IPS DF 4.7 (cell line): ENCODE data around the gene PLGRKT.
"Not testable (repeated sequence)": the region's sequence is repeated elsewhere in the genome, so short reads cannot be mapped to it uniquely, and the experiment has no call there.

Experiments used
- DNase-seq: peaks from one replicate; pipeline ENCODE4 v3.0.0-alpha.2; 2013; ENCODE audit warnings: low spot score; ENCODE audit errors: extremely low read depth

PLGRKT gene

DNA sequence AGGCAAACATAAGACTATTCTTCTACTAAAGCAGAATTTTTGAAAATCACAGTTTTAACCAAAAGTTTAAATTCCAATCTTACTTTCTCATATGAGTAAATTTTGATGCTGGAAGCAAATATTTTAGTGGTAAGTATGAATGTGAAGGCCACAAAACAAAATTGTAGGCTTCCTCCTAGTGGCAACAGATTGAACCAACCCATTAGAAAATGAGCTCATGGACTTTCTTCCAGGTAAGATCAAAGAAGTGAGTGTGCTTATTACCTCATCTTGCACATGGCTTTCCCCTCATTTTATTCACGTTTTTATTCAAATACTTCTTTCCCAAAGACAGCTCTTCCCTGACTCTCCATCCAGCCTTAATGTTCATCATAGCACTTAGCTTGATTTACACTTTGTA lies 116.7 kb downstream of the PLGRKT start:
- DNase-seq, result no peak

DNA sequence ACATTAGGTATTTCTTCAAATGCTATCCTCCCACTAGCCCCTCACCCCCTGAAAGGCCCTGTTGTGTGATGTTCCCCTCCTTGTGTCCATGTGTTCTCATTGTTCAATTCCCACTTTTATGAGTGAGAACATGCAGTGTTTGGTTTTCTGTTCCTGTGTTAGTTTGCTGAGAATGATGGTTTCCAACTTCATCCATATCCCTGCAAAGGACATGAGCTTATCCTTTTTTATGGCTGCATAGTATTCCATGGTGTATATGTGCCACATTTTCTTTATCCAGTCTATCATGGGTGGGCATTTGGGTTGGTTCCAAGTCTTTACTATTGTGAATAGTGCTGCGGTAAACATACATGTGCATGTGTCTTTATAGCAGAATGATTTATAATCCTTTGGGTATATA lies 121.3 kb downstream of the PLGRKT start:
- not testable (repeated sequence) for DNase-seq

GRCh38 chr9:5315187-5315923 lies 122.4 kb downstream of the PLGRKT start:
- DNase-seq, result no peak

GRCh38 chr9:5310851-5311250 lies 126.9 kb downstream of the PLGRKT start:
- DNase-seq, result no peak
